ENCODE measurements around the gene GARNL3.

GRCh38 chr9:127390563-127390962, 126.0 kb downstream of the GARNL3 start:
- TF ChIP-seq, protein P1, sequence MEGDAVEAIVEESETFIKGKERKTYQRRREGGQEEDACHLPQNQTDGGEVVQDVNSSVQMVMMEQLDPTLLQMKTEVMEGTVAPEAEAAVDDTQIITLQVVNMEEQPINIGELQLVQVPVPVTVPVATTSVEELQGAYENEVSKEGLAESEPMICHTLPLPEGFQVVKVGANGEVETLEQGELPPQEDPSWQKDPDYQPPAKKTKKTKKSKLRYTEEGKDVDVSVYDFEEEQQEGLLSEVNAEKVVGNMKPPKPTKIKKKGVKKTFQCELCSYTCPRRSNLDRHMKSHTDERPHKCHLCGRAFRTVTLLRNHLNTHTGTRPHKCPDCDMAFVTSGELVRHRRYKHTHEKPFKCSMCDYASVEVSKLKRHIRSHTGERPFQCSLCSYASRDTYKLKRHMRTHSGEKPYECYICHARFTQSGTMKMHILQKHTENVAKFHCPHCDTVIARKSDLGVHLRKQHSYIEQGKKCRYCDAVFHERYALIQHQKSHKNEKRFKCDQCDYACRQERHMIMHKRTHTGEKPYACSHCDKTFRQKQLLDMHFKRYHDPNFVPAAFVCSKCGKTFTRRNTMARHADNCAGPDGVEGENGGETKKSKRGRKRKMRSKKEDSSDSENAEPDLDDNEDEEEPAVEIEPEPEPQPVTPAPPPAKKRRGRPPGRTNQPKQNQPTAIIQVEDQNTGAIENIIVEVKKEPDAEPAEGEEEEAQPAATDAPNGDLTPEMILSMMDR (IDR thresholded peaks at IDR 0.05): no peak
- no peak for TF ChIP-seq POLR2A (IDR thresholded peaks at IDR 0.05)

Data from breast epithelium (tissue), 3 donors.